Measurements from ENCODE around the gene INPPL1.
"Not testable (repeated sequence)": the region's sequence is repeated elsewhere in the genome, so short reads cannot be mapped to it uniquely, and the experiment has no call there.

INPPL1 gene

GRCh38 chr11:72224564-72225410, at the start of gene INPPL1:
Gene INPPL1 (plus strand): TSS chr11:72224767. CDS start chr11:72224985, 218 bp downstream.
- DNase-seq (ENCODE audit: extremely low read depth, low read depth): no peak
- H3K4me3 ChIP-seq (replicated peaks; ENCODE audit: low read depth, low read length): peak within 1 kb of the TSS; percentile 65
- TF ChIP-seq CTCF (IDR thresholded peaks at IDR 0.05; ENCODE audit: low read depth, low read length, missing control alignments): no peak

GRCh38 chr11:72177656-72178055, 46.9 kb upstream of the INPPL1 start:
- no peak overlapping the region for H3K4me3 ChIP-seq (replicated peaks; ENCODE audit: low read depth, low read length)
- no peak for DNase-seq (ENCODE audit: extremely low read depth, low read depth)
- TF ChIP-seq CTCF (IDR thresholded peaks at IDR 0.05; ENCODE audit: low read depth, low read length, missing control alignments): no peak

- H3K4me3 ChIP-seq (replicated peaks; ENCODE audit: low read depth, low read length): no peak overlapping the region
- DNase-seq (ENCODE audit: extremely low read depth, low read depth): no peak
- no peak for TF ChIP-seq CTCF (IDR thresholded peaks at IDR 0.05; ENCODE audit: low read depth, low read length, missing control alignments)
These were observed 45.3 kb upstream of the INPPL1 start for GRCh38 chr11:72179049-72179803.

GRCh38 chr11:72179804-72180396, 44.7 kb upstream of the INPPL1 start:
- no peak for TF ChIP-seq CTCF (IDR thresholded peaks at IDR 0.05; ENCODE audit: low read depth, low read length, missing control alignments)
- H3K4me3 ChIP-seq (replicated peaks; ENCODE audit: low read depth, low read length): no peak overlapping the region
- DNase-seq (ENCODE audit: extremely low read depth, low read depth): no peak

GRCh38 chr11:72180892-72181552, 43.5 kb upstream of the INPPL1 start:
- not testable (repeated sequence) for DNase-seq (ENCODE audit: extremely low read depth, low read depth); H3K4me3 ChIP-seq (replicated peaks; ENCODE audit: low read depth, low read length)

- not testable (repeated sequence) for H3K4me3 ChIP-seq (replicated peaks; ENCODE audit: low read depth, low read length); DNase-seq (ENCODE audit: extremely low read depth, low read depth)
These were observed 43.0 kb upstream of the INPPL1 start for GRCh38 chr11:72181553-72181958.

- no peak for DNase-seq (ENCODE audit: extremely low read depth, low read depth)
- no peak overlapping the region for H3K4me3 ChIP-seq (replicated peaks; ENCODE audit: low read depth, low read length)
- TF ChIP-seq CTCF (IDR thresholded peaks at IDR 0.05; ENCODE audit: low read depth, low read length, missing control alignments): no peak
These were observed 36.3 kb upstream of the INPPL1 start for GRCh38 chr11:72188267-72188666.
